ENCODE measurements around the gene NEGR1. TPM values are rescaled to one million over a fixed set of nuclear protein-coding genes. Genes with fewer than 3 reads are reported as not detected.

The NEGR1 gene
- total and polyA plus RNA-seq, 2 experiments from 2014 or later, result 1.0 to 2.8 TPM

DNA sequence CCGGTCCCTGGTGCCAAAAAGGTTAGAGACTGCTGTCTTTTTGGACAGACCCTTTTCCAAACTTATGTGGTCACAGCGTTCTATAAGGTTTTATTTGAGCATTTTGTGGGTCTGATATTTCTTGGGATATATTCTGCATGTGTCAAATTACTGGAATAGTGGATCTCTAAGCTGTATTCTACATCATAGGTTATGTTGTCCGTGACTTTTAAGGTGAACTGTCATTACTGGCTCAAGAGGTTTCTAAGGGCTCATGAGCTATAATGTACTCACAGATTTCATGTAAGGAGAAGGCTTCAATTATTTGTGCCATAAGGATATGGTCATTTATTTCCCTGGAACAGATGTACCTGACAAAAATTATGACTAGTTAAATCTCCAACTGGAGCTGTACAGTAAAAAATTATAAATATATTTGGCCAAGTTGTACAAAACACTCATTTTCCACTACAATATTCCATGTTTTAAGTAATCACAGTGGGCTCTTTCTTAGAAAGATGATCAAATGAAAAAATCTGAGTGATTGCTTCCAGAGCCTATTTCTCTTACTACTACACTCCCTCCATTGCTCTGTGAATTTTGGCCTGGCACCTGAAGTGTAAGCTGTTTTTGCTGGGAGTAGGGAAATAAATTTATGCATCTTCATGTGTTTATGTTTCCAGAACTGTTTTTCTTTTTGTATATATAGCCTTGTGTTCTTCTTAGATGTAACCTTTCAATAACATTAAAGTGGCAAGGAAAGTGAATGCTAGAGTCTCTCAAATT is 663.4 kb downstream of the NEGR1 start:
- no peak overlapping the region for H2AFZ ChIP-seq
- H3K27ac ChIP-seq, result no peak overlapping the region
- H3K27me3 ChIP-seq, result no peaks in the 10 kb centered on the region
- H3K9me3 ChIP-seq (ENCODE audit: low read depth), result no peaks in the 10 kb centered on the region
- H3K9me2 ChIP-seq (replicated peaks; ENCODE audit: insufficient read depth), result no peaks in the 10 kb centered on the region
- no peaks in the 10 kb centered on the region for H3K79me2 ChIP-seq
- TF ChIP-seq EZH2phosphoT487 (IDR thresholded peaks at IDR 0.05; ENCODE audit: low read depth, severe bottlenecking, unreplicated experiment) (no peak), EZH2 (IDR thresholded peaks at IDR 0.05; ENCODE audit: borderline replicate concordance) (no peak)
- TF ChIP-seq, protein P1, sequence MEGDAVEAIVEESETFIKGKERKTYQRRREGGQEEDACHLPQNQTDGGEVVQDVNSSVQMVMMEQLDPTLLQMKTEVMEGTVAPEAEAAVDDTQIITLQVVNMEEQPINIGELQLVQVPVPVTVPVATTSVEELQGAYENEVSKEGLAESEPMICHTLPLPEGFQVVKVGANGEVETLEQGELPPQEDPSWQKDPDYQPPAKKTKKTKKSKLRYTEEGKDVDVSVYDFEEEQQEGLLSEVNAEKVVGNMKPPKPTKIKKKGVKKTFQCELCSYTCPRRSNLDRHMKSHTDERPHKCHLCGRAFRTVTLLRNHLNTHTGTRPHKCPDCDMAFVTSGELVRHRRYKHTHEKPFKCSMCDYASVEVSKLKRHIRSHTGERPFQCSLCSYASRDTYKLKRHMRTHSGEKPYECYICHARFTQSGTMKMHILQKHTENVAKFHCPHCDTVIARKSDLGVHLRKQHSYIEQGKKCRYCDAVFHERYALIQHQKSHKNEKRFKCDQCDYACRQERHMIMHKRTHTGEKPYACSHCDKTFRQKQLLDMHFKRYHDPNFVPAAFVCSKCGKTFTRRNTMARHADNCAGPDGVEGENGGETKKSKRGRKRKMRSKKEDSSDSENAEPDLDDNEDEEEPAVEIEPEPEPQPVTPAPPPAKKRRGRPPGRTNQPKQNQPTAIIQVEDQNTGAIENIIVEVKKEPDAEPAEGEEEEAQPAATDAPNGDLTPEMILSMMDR (IDR thresholded peaks at IDR 0.05; ENCODE audit: poor library complexity), result no peak
- H3K36me3 ChIP-seq (replicated peaks; ENCODE audit: insufficient read depth, low read depth), result no peaks in the 10 kb centered on the region
- H3K4me2 ChIP-seq, result no peak overlapping the region
- DNase-seq (ENCODE audit: low spot score), result no peak
- H3K4me3 ChIP-seq, result no peak overlapping the region
- WGBS (ENCODE audit: low lambda C conversion rate, missing lambda C conversion rate), result 92% methylated on average over 3 of the region's 3 CpGs
- H4K20me1 ChIP-seq (ENCODE audit: insufficient read depth, poor library complexity, severe bottlenecking), result no peaks in the 10 kb centered on the region
- H3K4me1 ChIP-seq (ENCODE audit: insufficient read depth), result no peaks in the 10 kb centered on the region

DNA sequence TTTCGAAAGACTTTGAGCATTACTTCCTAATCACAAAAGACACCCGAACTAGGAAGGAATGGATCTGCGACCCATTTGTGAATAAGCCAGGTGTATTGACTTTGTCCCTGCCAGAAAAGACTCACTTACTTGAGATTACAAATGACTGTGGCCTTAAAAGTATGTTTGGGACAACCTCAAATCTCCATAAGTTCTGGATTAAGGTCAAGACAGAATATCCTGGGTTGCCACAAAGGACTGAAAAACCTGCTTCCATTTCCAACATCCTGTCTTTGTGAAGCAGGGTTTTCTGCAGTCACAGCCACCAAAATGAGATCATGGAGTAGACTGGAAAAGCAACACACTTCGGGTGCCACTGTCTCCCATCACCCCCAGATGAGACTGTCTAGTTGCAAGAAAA is 664.1 kb downstream of the NEGR1 start:
- TF ChIP-seq EZH2phosphoT487 (IDR thresholded peaks at IDR 0.05; ENCODE audit: low read depth, severe bottlenecking, unreplicated experiment) (no peak), EZH2 (IDR thresholded peaks at IDR 0.05; ENCODE audit: borderline replicate concordance) (no peak)
- TF ChIP-seq, protein P1 (IDR thresholded peaks at IDR 0.05; ENCODE audit: poor library complexity), result no peak
- H3K4me2 ChIP-seq, result no peak overlapping the region
- 78% methylated on average over 4 of the region's 4 CpGs for whole genome bisulfite sequencing (ENCODE audit: low lambda C conversion rate, missing lambda C conversion rate)

DNA sequence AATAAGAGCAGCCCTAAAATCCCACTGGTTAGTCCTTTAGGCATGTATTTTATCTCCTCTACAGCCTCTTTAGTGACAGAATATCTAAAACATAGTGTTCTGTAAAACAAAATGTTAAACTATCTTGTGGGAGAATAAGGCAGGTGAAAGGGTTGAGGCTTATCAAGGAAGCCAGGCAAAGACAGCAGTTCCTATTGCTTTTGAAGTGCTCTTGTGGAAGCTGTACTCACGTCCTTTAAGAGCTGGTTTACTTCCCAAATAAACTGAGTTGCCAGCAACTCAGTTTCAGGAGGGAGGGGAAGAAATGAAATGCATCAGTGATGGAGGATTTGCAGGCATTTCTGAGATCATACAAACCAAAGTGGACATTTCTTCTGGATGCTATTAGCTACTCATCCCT is 671.9 kb downstream of the NEGR1 start:
- no peak overlapping the region for H3K4me3 ChIP-seq
- H4K20me1 ChIP-seq (ENCODE audit: insufficient read depth, poor library complexity, severe bottlenecking), result no peaks in the 10 kb centered on the region
- no peak overlapping the region for H2AFZ ChIP-seq
- no peak for TF ChIP-seq EZH2phosphoT487 (IDR thresholded peaks at IDR 0.05; ENCODE audit: low read depth, severe bottlenecking, unreplicated experiment)
- H3K9me3 ChIP-seq (ENCODE audit: low read depth), result no peaks in the 10 kb centered on the region
- no peaks in the 10 kb centered on the region for H3K79me2 ChIP-seq
- no peaks in the 10 kb centered on the region for H3K27me3 ChIP-seq
- WGBS (ENCODE audit: low lambda C conversion rate, missing lambda C conversion rate), result 56% methylated on average over 1 of the region's 1 CpG
- no peaks in the 10 kb centered on the region for H3K36me3 ChIP-seq (replicated peaks; ENCODE audit: insufficient read depth, low read depth)
- H3K9me2 ChIP-seq (replicated peaks; ENCODE audit: insufficient read depth), result no peaks in the 10 kb centered on the region
- H3K4me1 ChIP-seq (ENCODE audit: insufficient read depth), result no peaks in the 10 kb centered on the region
- H3K27ac ChIP-seq, result no peak overlapping the region
- no peak overlapping the region for H3K4me2 ChIP-seq
- DNase-seq (ENCODE audit: low spot score), result no peak

More for the DNA sequence above, 664.1 kb downstream of the NEGR1 start:
- H3K27me3 ChIP-seq, result no peaks in the 10 kb centered on the region
- H3K27ac ChIP-seq, result no peak overlapping the region
- no peaks in the 10 kb centered on the region for H3K9me3 ChIP-seq (ENCODE audit: low read depth)
- no peaks in the 10 kb centered on the region for H3K36me3 ChIP-seq (replicated peaks; ENCODE audit: insufficient read depth, low read depth)
- H3K4me3 ChIP-seq, result no peak overlapping the region
- H4K20me1 ChIP-seq (ENCODE audit: insufficient read depth, poor library complexity, severe bottlenecking), result no peaks in the 10 kb centered on the region
- no peaks in the 10 kb centered on the region for H3K4me1 ChIP-seq (ENCODE audit: insufficient read depth)
- H3K9me2 ChIP-seq (replicated peaks; ENCODE audit: insufficient read depth), result no peaks in the 10 kb centered on the region
- no peak for DNase-seq (ENCODE audit: low spot score)
- no peak overlapping the region for H2AFZ ChIP-seq
- H3K79me2 ChIP-seq, result no peaks in the 10 kb centered on the region

DNA sequence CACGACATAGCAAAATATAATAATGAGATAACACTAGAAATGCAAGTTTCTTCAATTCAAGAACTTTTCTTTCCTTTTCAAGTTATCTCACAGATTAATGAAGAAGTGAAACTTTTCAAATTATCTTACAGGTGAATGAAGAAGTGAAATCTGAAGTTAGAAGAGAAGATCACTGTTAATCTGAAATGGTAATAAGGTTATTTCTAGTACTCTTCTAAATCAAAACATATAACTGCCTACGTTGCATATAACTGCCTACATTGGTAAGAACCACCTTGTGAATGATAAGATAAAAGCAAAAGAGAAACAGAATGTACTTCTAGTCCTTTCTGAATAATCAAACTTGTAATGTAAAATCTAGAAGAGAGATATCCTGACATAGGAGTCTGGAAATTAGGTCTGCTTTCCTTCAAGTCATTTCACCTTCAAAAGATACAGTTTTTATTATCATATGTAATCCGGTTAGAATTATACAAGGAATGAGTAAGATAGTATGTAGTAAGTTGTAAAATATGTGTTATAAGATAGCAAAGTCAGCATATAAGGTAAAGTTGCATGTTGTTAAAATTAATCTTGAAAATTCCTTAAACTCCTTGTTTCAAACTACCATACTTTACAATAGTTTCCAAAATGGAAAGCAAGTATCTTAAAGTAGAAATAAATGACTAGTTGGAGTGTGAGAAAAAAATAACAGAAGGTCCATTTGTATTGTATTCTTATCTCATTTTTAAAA is 679.1 kb downstream of the NEGR1 start:
- no peaks in the 10 kb centered on the region for H3K9me2 ChIP-seq (replicated peaks; ENCODE audit: insufficient read depth)
- no peaks in the 10 kb centered on the region for H4K20me1 ChIP-seq (ENCODE audit: insufficient read depth, poor library complexity, severe bottlenecking)
- no peaks in the 10 kb centered on the region for H3K36me3 ChIP-seq (replicated peaks; ENCODE audit: insufficient read depth, low read depth)
- H3K4me1 ChIP-seq (ENCODE audit: insufficient read depth), result no peaks in the 10 kb centered on the region
- no peak overlapping the region for H3K4me3 ChIP-seq
- no peak for DNase-seq (ENCODE audit: low spot score)
- no peak overlapping the region for H3K4me2 ChIP-seq
- WGBS (ENCODE audit: low lambda C conversion rate, missing lambda C conversion rate), result 67% methylated on average over 3 of the region's 3 CpGs
- no peaks in the 10 kb centered on the region for H3K27me3 ChIP-seq
- H3K9me3 ChIP-seq (ENCODE audit: low read depth), result no peaks in the 10 kb centered on the region
- H3K79me2 ChIP-seq, result no peaks in the 10 kb centered on the region
- no peak overlapping the region for H2AFZ ChIP-seq
- no peak overlapping the region for H3K27ac ChIP-seq
- TF ChIP-seq EZH2phosphoT487 (IDR thresholded peaks at IDR 0.05; ENCODE audit: low read depth, severe bottlenecking, unreplicated experiment), result no peak
- no peak for TF ChIP-seq EZH2 (IDR thresholded peaks at IDR 0.05; ENCODE audit: borderline replicate concordance)
- TF ChIP-seq, protein P1 (IDR thresholded peaks at IDR 0.05; ENCODE audit: poor library complexity), result no peak

Measured in hepatocyte (in vitro differentiated cells).